Spinal cord (tissue), 10 donors: ENCODE results near the gene CENPV. TPM values are rescaled to one million over a fixed set of nuclear protein-coding genes. Genes with fewer than 3 reads are reported as not detected.
"Not testable (repeated sequence)": the region's sequence is repeated elsewhere in the genome, so short reads cannot be mapped to it uniquely, and the experiment has no call there.

Source experiments
- DNase-seq, 6 donors: peaks; one replicate each; pipeline versions ENCODE4 v3.0.0 to v3.0.0-alpha.2; 2013 to 2015; ENCODE audit warnings: low spot score in 6 of 6, low read depth in 4 of 6
- H3K27ac ChIP-seq: one replicate; pipeline ENCODE4 v1.5.1; 2013; ENCODE audit warnings: low read depth, low read length, control low read depth
- H3K27me3 ChIP-seq: one replicate; pipeline ENCODE4 v1.6.1; 2013; ENCODE audit warnings: low read length; ENCODE audit not compliant: control insufficient read depth, insufficient read depth
- H3K36me3 ChIP-seq: one replicate; pipeline ENCODE4 v1.6.1; 2013; ENCODE audit warnings: low read length; ENCODE audit not compliant: control insufficient read depth, insufficient read depth
- H3K4me1 ChIP-seq: one replicate; pipeline ENCODE4 v1.6.1; 2013; ENCODE audit warnings: low read length; ENCODE audit not compliant: control insufficient read depth, insufficient read depth
- H3K4me3 ChIP-seq: one replicate; pipeline ENCODE4 v1.5.1; 2013; ENCODE audit warnings: low read depth, low read length, control low read depth
- H3K9me3 ChIP-seq: one replicate; pipeline ENCODE4 v1.6.1; 2013; ENCODE audit warnings: low read length; ENCODE audit not compliant: control insufficient read depth, insufficient read depth
- WGBS: methylation state at CpG from one replicate; pipeline ENCODE4 v1.1.5; 2013; ENCODE audit warnings: missing lambda C conversion rate; ENCODE audit not compliant: insufficient coverage; 5-methylcytosine and 5-hydroxymethylcytosine counted together
- polyA plus RNA-seq, 2 donors: library from polyadenylated mRNA; unstranded; fragments of 120-200 nt; gene quantifications; one replicate each; pipeline ENCODE4 v1.2.1, GENCODE V29; 2013; ENCODE audit not compliant: insufficient read length in 2 of 2
- total RNA-seq, 2 donors: library from RNA; depleted of rRNA in 1 of 2; stranded (reverse); fragments of 120-200 nt in 1 of 2; fragments of >200 nt in 1 of 2; gene quantifications; one replicate each; pipeline versions ENCODE4 v1.2.3 to v1.2.4, GENCODE V29; 2013 to 2014
- donor health status: healthy.

Gene CENPV
- total and polyA plus RNA-seq, 4 donors = 33.7 to 130 (median 96.6) TPM

DNA sequence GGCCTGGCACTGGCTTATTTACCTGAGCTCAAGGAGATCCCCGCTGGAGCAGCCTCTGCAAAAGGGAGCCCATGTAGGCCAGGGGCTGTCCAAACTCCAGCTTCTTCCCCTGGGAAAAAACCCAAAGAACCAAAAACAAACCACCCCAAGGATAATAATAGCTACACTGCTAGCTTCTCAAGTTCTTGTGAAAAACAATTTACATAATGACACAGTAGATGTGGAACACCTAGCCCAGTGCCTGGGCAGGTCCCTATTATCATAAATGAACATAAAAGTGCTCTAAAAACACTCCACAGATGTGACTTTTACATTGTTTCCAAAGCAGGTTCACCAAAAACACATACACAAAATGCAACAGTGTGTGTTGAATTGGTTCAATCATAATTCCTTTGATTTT is 27.3 kb downstream of the CENPV start:
- Histone ChIP-seq H3K27ac (no peak overlapping the region), H3K36me3 (peaks cover 15% of the 10 kb centered on the region), H3K4me1 (peaks cover 3% of the 10 kb centered on the region), H3K4me3 (no peak overlapping the region), H3K27me3 (no peaks in the 10 kb centered on the region), H3K9me3 (no peaks in the 10 kb centered on the region)
- WGBS = 100% methylated on average over 1 of the region's 1 CpG
- no peak for DNase-seq

DNA sequence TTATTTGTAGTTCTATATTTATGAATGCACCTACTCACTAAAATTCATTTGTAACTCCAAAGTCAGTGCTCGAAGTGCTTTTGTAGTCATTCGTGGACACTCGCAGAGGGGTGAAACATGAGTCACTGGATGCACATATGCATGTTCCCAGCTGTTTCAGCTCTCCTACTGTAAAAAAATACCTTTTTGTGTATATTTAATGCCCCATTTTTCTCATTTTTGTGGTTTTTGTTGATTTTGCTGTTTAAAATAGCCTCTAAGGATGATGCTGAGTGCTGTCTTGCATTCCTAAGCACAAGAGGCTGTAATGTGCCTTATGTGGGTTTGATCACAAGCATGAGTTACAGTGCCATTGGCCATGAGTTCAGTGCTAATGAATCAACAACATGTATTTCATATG is 30.6 kb downstream of the CENPV start:
- Histone ChIP-seq H3K36me3 (peaks cover 35% of the 10 kb centered on the region), H3K27me3 (no peaks in the 10 kb centered on the region), H3K4me1 (no peaks in the 10 kb centered on the region), H3K4me3 (no peak overlapping the region), H3K27ac (no peak overlapping the region), H3K9me3 (no peaks in the 10 kb centered on the region)
- DNase-seq = no peak
- no CpG with 5 or more reads among the region's 3 CpGs for WGBS

DNA sequence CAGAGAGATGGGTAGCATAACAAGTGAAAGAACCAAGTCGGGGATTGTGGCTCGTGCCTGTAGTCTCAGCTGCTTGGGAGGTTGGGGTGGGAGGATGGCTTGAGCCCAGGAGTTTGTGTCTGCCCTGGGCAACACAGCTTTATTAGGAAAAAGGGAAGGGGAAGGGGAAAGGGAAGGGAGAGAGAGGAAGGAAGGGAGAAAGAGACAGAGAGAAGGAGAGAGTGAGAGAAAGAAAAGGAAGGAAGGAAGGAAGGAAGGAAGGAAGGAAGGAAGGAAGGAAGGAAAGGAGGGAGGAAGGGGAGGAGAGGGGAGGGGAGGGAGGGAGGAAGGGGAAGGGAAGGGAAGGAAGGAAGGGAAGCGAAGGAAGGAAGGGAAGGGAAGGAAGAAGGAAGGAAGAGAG is 33.3 kb downstream of the CENPV start:
- 67% methylated on average over 3 of the region's 3 CpGs for WGBS
- Histone ChIP-seq H3K27me3 (no peaks in the 10 kb centered on the region), H3K9me3 (no peaks in the 10 kb centered on the region), H3K4me3 (no peak overlapping the region), H3K36me3 (peaks cover 30% of the 10 kb centered on the region), H3K4me1 (no peaks in the 10 kb centered on the region), H3K27ac (no peak overlapping the region)
- DNase-seq = no peak

DNA sequence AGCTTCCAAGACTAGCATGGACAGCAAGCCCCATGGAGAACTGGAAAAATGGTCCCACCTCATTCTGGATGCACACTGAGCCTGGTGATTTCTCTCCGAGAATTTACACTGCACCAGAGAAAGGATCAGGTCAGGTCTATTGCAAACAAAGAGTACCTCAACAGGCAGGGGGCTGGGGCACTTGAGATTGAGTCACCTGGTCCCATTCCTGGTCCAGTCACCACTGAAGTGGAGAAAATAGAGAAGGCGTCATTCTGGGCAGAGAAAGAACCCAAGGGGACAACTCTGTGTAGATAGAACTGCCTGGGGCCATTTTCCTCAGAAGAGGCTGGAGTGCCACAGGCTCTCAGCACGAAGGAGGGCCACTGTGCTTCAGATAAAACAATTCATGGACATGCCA is 38.4 kb downstream of the CENPV start:
- H3K4me1 ChIP-seq = no peaks in the 10 kb centered on the region
- no peak for DNase-seq
- H3K27me3 ChIP-seq = no peaks in the 10 kb centered on the region
- H3K9me3 ChIP-seq = no peaks in the 10 kb centered on the region
- no peak overlapping the region for H3K4me3 ChIP-seq
- H3K36me3 ChIP-seq = peaks cover 20% of the 10 kb centered on the region
- H3K27ac ChIP-seq = no peak overlapping the region
- WGBS = 93% methylated on average over 2 of the region's 3 CpGs

GRCh38 chr17:16314189-16314588 is 39.1 kb downstream of the CENPV start:
- Histone ChIP-seq H3K4me1 (no peaks in the 10 kb centered on the region), H3K27me3 (no peaks in the 10 kb centered on the region), H3K36me3 (peaks cover 14% of the 10 kb centered on the region), H3K4me3 (no peak overlapping the region), H3K27ac (no peak overlapping the region), H3K9me3 (no peaks in the 10 kb centered on the region)
- DNase-seq = no peak

DNA sequence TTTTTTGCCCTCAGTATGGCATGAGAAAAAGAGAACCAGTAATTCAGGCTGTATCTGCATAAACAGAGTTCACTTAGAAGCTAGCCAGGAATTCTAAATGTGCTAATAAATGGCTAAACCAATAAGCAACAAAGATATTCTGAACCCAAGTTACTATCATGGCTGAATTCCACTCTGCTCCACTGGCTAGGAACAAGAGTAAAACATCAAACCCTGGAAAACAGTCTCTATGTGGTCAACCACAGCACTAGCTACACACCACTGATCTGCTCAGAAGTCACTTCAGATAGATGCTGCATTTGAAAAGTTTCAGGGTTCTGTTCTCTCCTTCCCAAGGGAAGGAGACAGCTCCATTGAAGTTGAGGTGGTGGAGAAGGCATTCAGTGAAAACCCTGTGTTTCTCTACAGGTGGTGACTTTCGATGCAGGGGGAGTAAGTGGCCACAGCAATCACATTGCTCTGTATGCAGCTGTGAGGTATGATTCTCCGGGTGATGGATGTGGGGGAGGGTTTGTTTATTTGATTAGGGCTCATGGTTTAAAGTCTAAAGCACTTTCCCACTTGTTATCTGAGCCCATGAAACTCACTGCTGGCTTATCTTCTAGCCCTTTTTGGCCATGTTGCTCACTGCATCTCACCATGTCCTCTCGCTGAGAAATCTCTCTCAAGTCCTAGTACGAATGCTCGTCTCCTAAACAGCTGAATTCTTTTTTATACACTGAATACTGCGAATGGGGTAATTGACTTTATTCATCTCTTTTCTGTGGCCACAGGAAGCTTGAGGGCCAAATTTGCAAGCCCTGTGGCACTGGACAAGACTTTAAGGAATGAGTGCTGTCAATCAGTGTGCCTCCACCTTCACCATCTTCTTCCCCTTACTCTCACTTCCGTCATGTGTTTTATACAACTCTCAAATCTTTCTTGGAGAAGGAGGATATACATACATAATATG is 39.9 kb downstream of the CENPV start:
- peaks cover 8% of the 10 kb centered on the region for H3K36me3 ChIP-seq
- no peak overlapping the region for H3K4me3 ChIP-seq
- H3K4me1 ChIP-seq = no peaks in the 10 kb centered on the region
- H3K9me3 ChIP-seq = no peaks in the 10 kb centered on the region
- DNase-seq = no peak
- WGBS = 92% methylated on average over 5 of the region's 7 CpGs
- H3K27me3 ChIP-seq = no peaks in the 10 kb centered on the region
- no peak overlapping the region for H3K27ac ChIP-seq

GRCh38 chr17:16312061-16312460 is 41.2 kb downstream of the CENPV start:
- not testable (repeated sequence) for H3K4me1 ChIP-seq, H3K27ac ChIP-seq, H3K4me3 ChIP-seq, H3K27me3 ChIP-seq, H3K9me3 ChIP-seq, H3K36me3 ChIP-seq, DNase-seq
- WGBS = 96% methylated on average over 25 of the region's 34 CpGs

GRCh38 chr17:16306211-16306610 is 47.1 kb downstream of the CENPV start:
- no peaks in the 10 kb centered on the region for H3K27me3 ChIP-seq
- H3K9me3 ChIP-seq = no peaks in the 10 kb centered on the region
- H3K4me3 ChIP-seq = no peak overlapping the region
- no peaks in the 10 kb centered on the region for H3K4me1 ChIP-seq
- WGBS = 100% methylated on average over 3 of the region's 8 CpGs
- no peak for DNase-seq
- peaks cover 8% of the 10 kb centered on the region for H3K36me3 ChIP-seq
- no peak overlapping the region for H3K27ac ChIP-seq

DNA sequence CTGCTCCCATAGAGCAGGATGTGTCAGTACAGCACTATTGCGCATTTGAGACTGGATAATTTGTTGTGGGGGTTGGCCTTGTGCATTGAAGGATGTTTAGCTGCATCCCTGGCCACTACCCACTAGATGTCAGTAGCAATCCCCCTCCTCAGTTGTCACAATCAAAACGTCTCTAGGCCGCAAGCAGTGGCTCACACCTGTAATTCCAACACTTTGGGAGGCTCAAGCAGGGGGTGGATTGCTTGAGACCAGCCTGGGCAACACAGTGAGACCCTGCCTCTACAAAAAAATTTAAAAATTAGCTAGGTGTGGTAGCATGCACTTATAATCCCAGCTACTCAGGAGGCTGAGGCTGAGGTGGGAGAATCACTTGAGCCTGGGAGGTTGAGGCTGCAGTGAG is 48.4 kb downstream of the CENPV start:
- Histone ChIP-seq H3K27me3 (no peaks in the 10 kb centered on the region), H3K9me3 (no peaks in the 10 kb centered on the region), H3K4me1 (no peaks in the 10 kb centered on the region), H3K4me3 (no peak overlapping the region), H3K27ac (no peak overlapping the region), H3K36me3 (peaks cover 15% of the 10 kb centered on the region)
- WGBS = 80% methylated on average over 1 of the region's 3 CpGs
- DNase-seq = peak in 2 of 6 donors; percentile 50 to 83

DNA sequence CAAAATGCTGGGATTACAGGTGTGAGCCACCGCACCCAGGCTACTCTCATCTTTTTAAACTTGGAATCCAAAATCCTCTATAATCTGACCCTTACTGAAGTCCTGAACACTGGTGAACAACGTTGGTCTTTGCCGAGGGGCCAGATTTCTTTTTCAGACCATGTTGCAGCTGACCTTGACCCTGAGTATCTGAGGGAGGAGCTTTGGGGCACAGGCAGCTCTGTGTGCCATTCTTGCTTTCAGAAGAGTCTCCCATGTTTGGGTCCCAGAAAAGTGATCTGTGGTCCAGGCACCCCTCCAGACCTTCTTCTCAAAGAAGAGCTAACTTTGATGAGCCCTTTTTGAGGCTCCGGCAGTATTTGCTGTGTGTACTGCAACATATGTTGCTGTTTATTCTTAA is 50.4 kb downstream of the CENPV start:
- H3K4me1 ChIP-seq = no peaks in the 10 kb centered on the region
- no peak for DNase-seq
- H3K9me3 ChIP-seq = no peaks in the 10 kb centered on the region
- no peak overlapping the region for H3K27ac ChIP-seq
- WGBS = 88% methylated on average over 1 of the region's 4 CpGs
- H3K27me3 ChIP-seq = no peaks in the 10 kb centered on the region
- peaks cover 15% of the 10 kb centered on the region for H3K36me3 ChIP-seq
- H3K4me3 ChIP-seq = no peak overlapping the region
